Smooth muscle cell of the brain vasculature (primary cell): ENCODE data around the gene CADM1.
"Not testable (repeated sequence)": the region's sequence is repeated elsewhere in the genome, so short reads cannot be mapped to it uniquely, and the experiment has no call there.

ENCODE experiments used
- DNase-seq: peaks from one replicate; pipeline ENCODE4 v3.0.0-alpha.2; 2012; ENCODE audit warnings: low read depth, low spot score

Gene CADM1

DNA sequence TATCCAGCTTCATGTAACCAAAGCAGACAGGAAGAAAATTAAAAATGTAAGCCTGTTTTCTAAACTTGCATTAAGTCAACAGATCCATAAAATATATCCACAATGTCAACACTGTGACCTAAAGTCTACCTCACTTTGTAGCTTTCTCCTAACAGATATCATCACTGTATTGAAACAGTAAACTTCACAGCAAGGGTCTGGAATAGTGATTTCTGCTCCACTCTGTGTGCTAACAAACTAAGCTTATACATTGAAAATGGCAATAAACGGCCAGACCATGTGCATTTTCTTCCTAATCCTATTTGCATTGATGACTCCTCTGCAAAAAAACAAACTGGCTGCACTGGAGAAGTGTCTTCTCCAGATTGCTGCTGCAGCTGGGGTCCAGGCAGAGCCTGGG, 26.8 kb downstream of the CADM1 start:
- no peak for DNase-seq

DNA sequence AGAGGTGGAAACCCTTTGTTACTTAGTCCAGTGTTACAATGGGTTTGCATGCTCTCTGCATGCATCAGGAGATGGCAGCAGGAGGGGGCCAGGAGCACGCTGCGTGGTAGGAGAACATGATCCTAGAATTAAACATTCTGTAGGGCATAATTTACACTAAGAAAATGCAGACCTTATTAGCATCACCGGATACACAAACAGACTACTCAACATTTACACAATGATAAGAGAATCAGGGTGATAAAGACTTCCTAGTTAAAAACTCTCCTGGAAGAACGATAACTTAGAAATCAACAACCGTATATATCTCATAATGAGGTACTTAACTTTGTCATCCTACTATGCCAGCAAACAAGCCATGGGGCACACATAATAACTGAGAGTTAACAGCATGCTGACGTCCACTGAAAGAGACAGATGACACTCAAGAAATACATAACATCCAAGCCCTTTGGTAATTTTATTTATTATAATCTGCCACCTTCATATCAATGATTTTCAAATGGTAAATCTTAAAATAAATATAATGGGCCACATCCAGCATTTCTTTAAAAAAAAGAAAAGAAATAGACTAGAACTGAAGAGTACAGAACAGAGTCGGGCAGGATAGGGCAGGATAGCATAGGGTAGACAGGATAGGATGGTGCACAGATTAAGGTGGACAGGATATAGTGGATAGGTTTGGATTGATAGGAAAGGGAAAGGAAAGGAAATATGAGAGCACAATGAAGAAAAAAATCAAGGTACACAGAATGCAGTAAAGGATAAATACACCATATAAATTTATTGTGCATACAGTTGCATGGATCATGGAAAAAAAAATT, 27.5 kb downstream of the CADM1 start:
- DNase-seq: no peak

DNA sequence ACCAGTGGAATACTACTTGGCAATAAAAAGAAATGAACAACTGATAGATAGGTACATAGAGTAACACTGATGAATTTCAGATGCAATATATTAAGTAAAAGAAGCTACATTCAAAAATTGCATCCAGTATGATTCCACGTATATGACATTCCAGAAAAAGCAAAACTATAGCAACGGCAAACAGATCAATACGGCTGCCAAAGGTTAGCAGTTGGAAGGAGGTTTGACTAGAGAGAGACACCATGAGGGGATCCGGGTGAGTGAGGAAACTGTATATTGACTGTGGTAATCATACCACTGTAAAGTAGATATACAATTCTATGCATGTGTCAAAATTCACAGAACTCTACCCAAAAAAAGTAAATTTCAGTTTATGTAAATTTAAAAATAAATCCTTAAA, 28.7 kb downstream of the CADM1 start:
- no peak for DNase-seq

DNA sequence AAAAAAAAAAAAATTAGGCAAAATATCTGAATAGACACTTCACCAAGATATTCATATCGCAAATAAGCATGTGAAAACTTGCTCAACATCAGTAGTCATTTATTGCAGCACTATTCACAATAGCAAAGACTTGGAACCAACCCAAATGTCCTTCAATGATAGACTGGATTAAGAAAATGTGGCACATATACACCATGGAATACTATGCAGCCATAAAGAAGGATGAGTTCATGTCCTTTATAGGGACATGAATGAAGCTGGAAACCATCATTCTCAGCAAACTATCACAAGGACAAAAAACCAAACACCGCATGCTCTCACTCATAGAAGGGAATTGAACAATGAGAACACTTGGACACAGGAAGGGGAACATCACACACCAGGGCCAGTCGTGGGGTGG, 29.9 kb downstream of the CADM1 start:
- DNase-seq: not testable (repeated sequence)

DNA sequence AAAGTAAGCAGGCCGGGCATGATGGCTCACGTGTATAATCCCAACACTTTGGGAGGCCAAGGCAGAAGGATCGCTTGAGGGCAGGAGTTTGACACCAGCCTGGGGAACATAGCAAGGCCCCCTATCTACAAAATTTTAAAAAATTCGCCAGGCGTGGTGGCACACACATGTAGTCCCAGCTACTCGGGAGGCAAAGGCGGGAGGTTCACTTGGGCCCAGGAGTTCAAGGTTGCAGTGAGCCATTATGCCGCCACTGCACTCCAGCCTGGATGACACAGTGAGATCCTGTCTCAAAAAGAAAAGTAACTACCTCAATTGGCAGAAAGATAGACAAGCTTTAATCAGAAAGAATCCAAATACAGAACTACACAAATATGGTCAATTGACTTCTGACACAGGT, 31.0 kb downstream of the CADM1 start:
- no peak for DNase-seq

DNA sequence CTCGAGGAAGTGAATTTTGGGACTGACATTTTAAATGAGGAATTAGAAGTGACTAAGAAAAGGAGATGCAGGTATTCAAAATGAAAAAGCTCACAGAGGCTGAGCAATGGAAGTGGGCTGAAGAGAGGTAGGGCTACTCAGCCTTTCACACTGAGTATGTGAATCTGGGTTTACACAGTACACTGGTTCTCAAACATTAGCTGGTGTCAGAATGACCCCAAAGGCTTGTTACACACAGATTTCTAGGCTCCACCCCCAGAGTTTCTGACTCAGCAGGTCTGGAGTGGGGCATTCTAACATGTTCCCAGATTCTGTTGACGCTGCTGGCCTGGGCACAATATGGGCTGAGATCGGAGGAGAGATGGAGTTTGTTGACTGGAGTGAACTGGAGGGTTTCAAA, 32.8 kb downstream of the CADM1 start:
- no peak for DNase-seq

DNA sequence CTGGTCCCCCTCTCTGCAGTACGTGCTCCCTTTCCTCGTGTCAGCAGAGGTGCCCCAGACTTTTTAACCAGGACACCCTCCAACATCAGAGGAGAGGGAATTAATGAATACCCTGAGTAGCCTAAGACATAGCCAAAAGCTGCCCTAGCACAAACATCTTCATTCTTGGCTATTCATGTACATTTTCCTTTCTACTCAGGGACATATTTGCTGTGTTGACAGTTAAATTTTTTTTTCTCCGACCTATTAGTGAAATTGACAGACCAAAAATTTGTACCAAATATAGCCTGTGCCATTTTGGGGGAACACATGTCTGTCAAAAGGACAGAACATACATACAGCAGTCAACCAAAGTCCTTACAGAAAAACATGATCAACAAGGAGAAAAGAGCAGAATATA, 33.3 kb downstream of the CADM1 start:
- no peak for DNase-seq

DNA sequence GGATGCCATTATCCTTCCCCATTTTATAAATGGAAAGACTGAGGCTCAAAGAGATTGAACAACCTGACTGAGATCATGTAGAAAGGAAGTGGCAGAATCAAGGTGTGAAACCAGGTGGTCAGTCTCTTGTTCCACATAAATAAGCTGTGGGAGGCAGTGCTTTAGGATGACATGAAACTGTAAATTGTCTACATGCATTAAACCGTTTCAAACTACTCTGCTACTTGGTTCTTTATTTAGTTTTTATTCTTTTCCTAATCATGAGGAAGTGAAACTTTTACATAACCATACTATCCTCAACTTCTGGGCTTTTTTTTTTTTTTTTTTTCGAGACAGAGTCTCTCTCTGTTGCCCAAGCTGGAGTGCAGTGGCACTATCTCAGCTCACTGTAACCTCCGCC, 34.9 kb downstream of the CADM1 start:
- no peak for DNase-seq

DNA sequence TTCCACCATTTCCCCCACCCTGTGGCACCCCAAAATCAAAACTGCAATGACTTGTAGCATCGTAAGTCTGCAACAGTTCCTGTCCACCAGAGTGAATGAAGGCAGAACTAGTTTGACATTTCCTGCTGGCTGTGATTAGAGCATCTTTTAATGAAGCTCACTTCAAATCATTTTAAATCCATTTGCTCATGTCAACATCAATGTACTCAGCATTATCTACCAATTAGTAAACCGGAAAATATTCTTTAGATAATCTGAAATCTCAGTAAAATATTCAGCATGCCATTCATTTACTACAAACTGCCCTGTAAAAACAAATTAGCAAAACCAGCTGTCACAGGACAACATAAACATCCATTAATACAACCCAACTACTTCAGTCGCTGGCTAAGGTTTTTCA, 38.1 kb downstream of the CADM1 start:
- DNase-seq: no peak

DNA sequence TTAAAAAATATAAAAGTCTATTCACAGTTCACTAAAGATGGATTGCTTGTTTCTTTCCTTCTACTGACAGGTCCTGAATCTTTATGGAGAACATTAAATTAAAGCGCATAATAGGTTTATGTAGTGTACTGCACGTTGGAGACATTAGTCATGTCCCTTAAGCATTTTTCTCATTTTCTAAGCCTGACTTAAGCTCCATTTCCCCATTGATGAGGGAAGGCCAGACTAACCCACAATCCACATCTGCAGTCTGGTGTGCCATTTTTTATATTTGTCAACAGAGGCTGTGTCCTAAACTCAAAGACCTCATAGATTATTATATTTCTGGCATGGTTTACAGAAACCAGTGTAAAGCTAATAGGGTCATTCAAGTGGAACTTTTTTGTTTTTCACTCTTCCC, 39.9 kb downstream of the CADM1 start:
- no peak for DNase-seq

DNA sequence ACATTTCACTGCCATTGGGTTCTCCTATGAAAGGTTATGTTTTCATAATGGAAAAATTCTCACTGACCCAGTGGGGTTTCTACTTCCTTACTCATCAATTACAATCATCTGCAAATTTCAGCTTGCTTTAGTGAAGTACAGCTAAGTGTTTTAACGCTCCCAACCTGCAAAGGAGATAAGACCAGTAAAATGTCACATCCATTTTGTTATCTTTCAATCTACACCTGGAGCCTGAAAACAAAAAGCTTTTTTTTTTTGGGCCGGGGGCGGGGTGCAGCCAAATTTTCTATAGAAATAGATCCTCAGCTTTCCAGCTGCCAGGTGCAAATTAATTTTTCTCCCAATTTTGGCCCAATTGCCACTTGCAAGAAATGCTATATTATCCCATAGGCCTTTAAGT, 40.6 kb downstream of the CADM1 start:
- no peak for DNase-seq

DNA sequence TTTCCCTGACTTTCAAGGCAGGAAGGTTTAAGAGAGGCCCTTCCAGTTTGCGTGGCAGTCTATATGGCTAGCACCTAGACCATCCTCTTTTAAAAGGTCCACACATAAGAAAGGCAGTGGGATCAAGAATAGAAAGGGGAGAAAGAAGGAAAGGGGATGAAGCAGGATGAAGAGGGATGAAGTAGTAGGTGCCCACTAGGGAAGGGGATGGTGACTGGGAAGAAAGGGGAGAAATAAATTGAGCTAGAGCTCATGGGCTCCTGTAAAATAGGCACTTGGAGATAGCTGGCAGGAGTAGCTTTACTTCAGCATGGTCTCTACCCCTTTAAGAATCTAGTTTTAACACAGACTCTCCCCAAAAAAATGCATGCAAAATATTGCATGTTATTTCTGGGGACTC, 41.5 kb downstream of the CADM1 start:
- no peak for DNase-seq

DNA sequence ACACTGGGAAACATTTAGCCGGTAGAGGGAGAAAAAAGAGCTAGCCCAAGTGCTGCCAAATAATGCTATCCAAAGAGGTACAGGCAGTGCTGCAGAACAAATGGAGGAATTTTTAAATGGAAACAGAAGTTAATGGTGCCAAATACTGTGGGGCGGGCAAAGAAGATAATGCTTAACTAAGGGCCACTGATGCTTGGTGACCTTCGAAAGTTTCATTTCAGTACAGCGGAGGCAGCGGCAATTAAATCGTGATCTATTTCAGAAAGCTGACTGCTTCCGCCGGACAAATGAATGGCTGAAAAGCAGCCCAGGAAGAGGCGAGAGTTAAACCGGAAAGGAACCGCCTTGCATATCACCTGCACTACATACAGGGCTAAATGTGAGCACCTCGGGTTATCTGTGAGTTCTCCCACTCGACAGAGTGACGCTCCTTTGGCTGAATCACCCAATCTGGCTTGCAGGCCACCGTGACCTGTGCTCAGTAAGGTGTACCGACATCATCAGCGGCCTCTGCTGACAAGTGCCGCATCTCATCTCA, 42.1 kb downstream of the CADM1 start:
- DNase-seq: no peak

DNA sequence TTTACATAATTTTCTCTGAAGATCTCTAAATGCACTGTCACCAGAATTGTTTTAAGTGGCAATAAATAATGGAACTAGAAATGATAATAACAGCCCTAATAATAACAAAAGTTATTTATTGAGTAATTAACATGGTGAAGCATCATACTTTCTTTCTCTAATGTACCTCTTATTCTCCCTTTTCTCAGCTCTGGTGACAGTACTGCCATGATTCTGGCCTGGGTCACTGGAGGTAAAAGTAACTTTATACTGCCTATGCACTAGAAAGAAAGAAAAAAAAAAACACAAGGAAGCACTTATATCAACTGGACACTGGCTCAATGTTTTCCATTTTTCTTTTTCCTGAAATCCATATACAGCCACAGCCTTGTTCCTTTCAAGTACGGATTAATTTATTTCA, 43.7 kb downstream of the CADM1 start:
- no peak for DNase-seq

DNA sequence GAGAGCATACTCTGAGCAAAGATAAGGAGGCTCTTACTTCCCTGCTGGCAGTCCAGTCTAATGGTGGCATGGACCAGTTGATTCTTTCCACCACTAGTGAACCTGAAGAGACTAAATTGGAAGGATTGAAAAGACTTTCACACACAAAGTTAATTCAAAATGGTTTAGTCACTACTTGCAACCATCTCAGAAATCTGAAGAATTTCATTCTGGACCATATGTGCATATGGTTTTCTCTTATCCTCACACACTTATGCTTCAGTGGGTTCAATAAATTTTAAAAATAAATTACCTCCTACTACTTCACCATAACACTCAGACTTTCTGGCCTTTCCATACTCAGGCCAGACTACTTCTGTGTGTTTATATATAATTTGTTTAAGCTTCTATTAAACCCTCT, 44.7 kb downstream of the CADM1 start:
- DNase-seq: no peak

DNA sequence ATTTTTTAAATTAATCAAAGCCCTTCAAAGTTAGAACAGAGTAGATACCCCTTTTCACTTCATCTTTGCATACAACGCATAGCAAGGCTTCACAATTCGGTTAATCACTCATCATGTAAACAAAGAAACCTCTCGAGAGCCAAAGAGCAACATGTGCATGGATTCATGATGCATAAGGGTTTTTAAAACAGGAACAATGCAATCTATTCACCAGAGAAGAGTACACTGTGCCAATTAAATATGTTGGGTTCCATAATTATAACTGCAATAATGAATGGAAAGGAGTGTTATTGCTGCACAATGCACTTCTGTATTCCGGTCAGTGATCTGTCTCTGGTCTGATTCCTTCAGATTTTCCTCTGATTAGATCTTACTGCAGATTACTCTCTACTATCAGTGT, 45.3 kb downstream of the CADM1 start:
- no peak for DNase-seq

DNA sequence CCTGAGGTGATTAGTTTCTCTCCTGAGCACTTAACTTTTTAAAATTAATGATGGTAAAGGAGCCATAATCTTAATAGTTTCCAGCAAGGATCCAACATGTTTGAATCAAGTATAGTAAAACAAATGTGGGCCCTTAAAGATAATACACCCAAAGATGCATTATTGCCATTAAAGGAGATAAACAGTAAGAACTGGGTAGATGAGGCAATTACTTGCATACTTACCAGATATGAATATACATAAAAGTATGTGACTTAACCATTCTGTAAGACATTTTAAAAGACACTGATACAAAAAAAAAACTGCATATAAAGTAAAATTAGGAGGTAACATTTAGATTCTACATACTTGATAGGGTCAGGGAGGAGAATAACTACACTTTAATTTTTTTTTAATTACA, 48.2 kb downstream of the CADM1 start:
- no peak for DNase-seq

DNA sequence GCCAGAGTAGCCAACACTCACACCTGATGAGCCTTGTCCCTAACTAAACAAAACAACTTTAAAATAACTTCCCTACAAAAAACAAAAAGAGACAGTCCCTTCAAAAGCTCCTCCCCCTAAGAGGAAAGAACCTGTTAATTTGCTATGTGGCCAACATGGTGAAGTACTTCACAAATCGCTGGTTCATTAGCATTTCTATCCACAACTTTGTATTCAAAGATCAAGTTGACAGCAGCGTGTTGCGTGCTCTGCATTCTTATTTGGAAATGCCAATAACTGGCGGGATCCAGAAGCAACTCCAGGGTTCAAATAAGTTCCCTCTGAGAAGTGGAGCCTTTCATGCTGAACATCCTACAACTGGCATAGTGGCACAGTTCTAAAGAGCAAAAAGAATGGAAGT, 48.6 kb downstream of the CADM1 start:
- no peak for DNase-seq

DNA sequence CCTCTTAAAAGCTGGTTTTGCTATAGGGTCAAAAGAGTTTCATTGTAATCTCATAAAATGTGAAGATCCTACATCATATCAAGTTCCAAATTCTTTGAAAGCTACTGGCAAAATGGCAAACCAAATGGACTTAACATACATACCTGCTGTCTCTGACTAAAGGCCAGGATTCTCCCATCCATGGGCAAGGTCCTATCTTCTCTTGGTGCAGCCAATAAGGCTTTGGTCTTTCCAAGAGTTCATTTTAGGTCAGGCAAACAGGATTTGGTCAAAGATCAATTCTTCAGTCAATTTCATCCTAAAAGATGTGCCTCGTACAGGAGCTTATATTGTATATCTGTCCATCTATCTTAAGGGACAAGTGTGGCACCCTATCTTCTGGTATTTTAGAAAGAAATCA, 49.7 kb downstream of the CADM1 start:
- no peak for DNase-seq

DNA sequence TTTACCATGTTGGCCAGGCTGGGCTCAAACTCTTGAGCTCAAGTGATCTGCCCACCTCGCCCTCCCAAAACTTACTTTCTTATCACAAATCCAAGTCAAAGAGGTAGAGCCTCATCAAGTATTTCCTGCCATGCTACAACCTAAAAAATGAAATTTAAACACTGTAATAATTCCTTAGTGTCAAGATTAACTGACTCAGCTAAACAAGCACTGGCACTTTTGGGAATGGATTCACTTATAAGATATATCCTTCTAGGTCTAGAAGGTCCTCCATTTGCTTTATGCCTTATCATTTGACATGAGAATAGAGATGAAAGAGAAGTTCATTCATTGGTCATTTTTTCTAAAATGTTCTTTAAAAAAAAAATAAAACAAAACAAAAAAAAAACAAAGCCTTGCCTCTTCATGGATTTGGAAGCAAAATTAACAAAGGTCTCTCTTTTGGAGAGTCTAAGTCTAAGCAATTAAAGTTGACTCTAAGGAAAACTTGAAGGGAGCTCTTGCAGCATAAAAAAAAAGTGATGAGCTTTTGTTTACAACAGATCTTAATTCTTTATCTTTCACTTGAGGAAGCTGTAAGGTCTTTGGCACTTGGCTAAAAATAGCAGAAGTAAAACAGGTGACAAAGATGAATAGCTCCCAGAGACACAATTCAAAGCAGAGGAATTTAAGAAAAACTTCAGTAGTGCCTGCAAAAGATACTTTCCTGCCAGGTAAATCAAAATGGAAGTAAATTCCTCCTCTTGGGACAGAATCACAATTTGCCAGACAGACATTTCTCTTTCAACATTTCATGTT, 50.3 kb downstream of the CADM1 start:
- DNase-seq: no peak

DNA sequence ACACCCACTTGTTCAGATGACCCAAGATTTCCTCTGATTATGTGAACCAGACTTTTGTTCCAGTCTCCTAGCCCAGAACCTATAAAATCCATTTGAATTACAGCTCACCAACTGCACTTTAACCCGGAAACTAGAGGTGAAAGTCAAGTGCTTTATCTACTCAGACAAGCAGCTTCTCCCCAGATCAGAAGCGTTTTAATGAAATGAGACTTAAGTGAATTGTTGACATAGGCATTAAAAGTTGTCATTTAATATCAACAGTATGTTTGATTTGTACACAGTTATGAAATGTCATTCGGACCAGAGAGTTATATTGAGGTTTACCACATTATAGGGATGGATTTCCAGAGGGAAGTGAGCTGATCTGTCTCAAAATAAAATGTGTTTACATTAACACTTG, 52.0 kb downstream of the CADM1 start:
- no peak for DNase-seq

DNA sequence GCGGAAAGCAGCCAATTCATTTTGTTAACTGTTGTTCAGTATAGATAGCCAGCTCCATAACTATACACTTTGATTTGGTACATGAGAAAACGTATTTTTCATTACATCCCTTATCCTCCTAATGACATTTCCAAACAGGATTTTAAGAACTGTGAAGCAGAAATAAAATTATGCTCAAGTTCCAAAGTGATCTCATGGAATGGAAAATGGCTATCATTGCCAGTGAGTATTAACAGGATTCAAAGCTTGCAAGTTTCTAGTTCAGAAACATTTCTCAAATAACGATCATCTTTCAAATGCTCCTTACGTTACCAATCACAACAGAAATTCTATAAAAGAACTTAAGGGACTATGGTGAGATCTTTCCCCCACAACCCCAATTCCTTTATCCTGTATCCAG, 53.7 kb downstream of the CADM1 start:
- DNase-seq: no peak

DNA sequence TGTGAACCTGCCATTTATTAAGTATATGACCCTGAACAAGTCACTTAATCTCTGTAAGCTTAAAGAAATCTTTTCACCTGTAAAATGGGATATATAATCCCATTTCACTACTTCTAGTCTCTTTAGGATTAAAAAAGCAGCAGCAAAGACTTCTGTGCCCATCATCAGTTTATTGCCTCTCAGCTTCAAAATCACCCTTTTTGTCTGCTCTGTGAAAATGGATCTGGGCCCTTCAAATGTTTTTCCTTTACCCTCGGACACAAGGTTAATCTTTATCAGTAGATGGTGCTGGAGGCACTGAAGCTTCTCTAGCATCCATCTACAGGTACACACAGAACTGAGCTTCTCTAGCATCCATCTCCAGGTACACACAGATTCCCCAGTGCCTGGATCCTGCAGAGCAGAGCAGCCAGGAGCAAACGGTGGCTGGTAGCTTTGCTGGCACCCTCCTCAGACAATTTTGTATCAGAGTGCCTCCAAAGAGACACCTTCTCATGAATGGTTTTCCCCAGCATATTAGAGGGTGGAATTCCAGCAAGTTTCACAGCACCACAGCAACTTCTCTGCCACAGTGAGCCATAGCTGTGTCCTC, 56.8 kb downstream of the CADM1 start:
- DNase-seq: no peak
